ENCODE measurements around the gene SLAMF6.
"Not testable (repeated sequence)": the region's sequence is repeated elsewhere in the genome, so short reads cannot be mapped to it uniquely, and the experiment has no call there.

The SLAMF6 gene

DNA sequence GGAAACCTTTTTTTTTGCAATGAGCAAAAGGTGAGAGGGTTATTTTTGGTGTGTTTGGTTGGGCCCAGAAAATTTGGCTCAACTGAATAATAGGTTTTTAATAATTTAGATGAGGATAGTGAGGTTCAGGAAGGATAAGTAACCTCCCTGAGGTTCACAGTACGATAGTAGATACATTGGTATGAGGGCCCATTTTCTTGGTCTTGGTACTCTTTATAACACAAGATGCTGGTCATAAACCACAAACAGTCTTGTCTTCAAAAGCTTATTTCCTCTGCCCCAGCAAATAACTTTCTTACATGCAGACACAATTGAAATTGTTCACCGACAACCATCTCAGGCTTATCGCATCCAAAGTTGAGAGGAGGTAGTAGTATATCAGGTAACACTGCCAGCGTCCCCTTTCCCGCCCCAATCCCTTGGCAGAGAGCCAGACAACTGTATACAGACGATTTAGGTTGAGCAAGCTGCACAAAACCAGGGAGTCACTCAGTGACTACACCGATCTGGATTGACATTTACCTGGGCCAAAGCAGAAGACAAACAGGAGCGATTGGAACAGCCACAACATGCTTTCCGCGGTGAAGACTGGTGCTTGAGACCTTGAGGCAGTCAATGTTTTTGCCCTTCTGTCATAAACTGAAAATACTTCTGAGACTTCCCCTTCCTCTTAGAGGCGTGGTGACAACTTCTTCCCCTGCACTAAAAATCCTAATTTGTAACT is at the start of gene SLAMF6:
TSS of gene SLAMF6 (minus strand) at position 634 of the 724 bp plus-strand sequence. CDS start at position 571, 63 bp downstream.
- DNase-seq: no peak

DNA sequence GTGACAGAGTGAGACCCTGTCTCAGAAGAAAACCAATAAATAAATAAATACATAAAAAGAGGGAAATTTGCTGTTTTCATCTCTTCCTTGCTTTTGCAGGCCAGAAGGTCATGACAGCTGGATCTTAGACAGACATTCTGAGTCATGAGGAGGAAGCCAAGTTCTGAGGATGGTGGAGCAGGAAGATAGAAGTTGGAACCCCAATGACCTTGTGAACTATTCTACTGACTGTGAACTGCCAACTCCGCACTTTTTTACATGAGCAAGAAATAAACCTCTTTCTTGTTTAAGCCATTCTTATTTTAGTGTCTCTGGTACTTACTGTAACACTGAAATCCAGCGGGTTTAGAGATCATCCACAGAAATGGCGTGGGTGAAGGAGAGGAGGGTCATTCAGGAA is 47.8 kb upstream of the SLAMF6 start:
- DNase-seq: no peak

GRCh38 chr1:160569806-160570205 is 46.8 kb upstream of the SLAMF6 start:
- no peak for DNase-seq

GRCh38 chr1:160567858-160568682 is 45.0 kb upstream of the SLAMF6 start:
- no peak for DNase-seq

DNA sequence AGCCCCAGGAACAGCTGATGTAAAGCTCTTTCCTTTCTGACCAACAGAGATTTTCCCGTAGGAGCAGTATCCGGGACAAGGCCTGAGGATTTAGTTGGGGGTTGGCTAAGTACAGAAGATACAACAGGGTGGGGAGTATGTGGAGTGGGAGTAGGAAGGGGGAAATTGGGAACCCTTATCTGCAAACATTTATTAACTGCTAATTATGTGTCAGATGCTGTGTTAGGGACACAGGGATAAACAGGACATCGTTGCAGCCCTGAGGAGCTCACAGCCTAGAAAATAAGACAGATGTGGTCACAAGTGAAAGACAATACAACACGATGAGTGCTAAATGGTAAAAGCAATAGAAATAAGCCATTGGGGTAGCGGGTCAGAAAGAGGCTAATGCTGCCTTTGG is 44.3 kb upstream of the SLAMF6 start:
- no peak for DNase-seq

- no peak for DNase-seq
Observed at GRCh38 chr1:160565564-160565963, 42.5 kb upstream of the SLAMF6 start.

- not testable (repeated sequence) for DNase-seq
Observed at GRCh38 chr1:160563230-160563629, 40.2 kb upstream of the SLAMF6 start.

GRCh38 chr1:160562745-160563144 is 39.7 kb upstream of the SLAMF6 start:
- DNase-seq: not testable (repeated sequence)

GRCh38 chr1:160560806-160561205 is 37.8 kb upstream of the SLAMF6 start:
- DNase-seq: no peak

GRCh38 chr1:160560045-160560705 is 37.1 kb upstream of the SLAMF6 start:
- DNase-seq: no peak

- DNase-seq: not testable (repeated sequence)
Observed at GRCh38 chr1:160559437-160559836, 36.4 kb upstream of the SLAMF6 start.

- DNase-seq: no peak
Observed at GRCh38 chr1:160558660-160559380, 35.8 kb upstream of the SLAMF6 start.

DNA sequence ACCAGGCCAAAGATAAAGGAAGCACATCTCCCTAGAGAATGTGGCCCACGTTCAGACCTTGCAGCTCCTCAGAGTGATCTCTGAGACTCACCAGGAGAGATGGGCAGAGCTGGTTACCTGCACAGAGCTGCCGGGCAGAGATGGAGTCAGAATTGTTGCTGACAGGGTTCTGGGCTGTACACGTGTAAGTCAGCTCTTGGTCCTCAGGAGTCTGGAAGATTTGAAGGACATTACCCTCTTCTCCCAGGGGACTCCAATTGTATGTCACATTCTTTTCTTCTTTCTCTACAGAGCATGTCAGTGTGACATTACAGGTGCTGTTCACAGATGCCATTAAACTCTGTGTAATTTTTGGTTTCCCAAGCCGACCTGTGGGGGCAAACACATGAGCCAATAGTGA is 30.7 kb upstream of the SLAMF6 start:
- no peak for DNase-seq

DNA sequence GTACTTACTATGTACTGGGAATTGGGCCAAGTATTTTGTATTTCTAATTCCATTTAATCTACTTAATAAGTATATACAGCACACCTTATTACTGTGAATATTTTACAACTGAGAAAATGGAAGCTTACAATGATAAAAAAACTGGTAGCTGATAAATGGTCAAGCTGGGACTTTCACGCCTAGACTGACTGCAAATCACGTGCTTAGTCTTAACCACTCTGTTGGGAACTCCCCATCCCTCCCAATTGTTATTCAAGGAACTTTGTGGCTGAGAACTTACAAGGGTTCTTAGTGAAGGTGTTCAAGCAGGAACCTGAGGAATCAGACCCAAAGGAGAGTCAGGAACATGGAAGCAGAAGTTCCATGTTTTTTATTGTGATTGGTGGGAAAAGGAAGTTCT is 29.4 kb upstream of the SLAMF6 start:
- DNase-seq: no peak

DNA sequence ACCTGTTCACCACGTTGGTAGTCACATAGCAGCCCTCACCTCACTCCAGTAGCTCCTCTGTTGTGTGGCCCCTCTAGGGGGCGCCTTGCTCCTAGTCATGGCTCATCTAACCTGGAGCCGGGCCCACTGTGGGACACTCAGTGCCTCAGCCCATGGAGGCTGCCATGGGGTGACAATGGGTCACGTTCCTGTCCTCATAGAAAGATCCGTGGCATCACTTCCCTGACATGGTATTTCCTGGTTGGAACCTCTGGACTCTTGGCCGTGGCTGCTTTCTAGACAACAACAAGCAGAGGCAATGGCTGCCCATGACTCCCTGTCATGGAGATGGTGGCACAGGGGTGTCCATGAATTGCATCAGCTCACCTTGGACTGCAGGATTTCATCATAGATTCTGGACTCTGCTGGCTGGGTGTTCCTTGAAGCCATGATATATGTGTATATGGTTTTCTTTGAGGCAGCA is 27.5 kb upstream of the SLAMF6 start:
- DNase-seq: no peak

DNA sequence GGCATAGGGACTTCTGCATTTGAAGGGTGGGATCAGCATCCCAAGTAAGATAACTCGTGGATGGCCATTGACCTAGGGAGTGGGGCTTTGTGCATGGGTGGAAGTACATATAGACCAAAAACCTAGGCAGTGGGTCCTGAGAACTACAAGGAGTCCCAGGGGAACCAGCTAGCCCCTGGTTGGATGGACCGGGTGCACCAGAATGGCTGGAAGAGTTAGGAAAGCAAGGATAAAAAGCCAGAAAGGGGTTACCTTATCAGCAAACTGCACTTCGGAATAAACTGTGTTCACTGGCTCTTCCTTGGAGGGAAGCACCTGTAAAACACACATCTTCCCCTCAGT is 26.6 kb upstream of the SLAMF6 start:
- DNase-seq: no peak

DNA sequence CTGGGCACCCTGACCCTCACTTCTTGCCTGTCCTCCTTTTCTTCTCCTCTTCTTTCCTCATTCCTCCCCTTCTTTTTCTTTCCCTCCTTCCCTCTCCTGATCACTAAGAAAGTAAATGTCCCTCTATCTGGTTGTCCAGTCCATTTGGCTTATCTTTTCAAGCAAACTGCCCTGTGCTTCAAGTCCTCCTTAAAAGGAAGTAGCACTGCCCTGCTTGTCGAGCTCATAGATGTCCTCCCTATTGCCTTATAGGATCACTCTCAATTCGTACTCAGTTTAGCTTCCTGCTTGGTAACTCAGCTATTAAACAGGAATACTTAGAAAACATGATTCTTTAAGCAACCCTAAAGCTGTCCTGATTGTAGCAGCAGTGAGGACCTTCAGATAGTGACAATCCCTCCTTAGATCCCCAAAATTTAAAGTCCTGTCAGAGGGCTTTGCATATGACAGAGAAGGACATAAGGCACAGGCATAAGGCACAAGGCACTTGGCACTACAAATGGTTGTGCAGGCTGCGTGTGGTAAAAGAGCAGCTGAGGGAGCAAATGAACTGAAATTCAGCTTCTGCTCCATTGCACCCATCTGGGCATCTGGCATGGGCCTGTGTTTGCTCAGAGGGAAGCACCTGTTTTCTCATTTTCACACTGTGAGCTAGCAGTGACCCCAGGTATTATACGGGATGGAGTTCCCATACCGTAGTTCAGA is 26.1 kb upstream of the SLAMF6 start:
- no peak for DNase-seq

- DNase-seq: no peak
Observed at GRCh38 chr1:160548183-160548582, 25.1 kb upstream of the SLAMF6 start.

DNA sequence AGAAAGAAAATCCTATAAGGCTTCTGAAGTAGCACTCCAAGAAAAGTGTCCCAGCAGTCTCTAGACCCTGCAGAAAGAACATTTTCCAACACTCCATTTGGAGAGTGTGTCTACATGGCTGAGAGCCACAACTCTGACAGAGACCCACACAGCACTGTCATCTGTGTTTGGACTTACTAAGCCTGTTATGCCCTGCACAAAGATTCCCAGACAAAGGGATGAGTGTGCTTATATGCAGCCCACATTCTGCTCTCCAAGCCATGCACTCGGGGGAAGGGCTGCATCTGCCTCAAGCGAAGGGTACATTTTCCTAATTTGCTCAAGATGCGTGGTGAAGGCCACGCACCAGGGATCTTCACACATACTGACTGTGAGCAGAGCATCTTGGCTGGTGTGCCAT is 24.4 kb upstream of the SLAMF6 start:
- no peak for DNase-seq

DNA sequence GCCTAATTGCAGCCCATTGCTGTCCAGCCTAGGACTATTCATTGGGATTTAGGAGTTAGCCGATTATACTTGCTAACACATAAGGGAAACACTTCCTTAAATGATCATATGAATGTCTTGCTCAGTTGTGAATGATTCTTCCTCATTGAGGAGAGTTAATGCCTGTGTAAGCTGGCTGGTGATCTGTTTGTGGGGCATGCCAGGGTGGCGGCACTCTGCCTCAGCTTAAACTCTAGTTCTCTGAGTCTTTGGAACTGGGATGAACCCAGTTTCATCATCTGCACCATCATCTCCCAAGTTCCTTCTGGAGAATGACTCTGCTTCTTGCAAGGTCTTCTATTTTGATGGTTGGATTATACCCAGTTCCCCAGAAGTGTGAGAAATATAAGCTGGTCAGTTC is 23.9 kb upstream of the SLAMF6 start:
- no peak for DNase-seq

GRCh38 chr1:160544647-160545046 is 21.6 kb upstream of the SLAMF6 start:
- DNase-seq: no peak

DNA sequence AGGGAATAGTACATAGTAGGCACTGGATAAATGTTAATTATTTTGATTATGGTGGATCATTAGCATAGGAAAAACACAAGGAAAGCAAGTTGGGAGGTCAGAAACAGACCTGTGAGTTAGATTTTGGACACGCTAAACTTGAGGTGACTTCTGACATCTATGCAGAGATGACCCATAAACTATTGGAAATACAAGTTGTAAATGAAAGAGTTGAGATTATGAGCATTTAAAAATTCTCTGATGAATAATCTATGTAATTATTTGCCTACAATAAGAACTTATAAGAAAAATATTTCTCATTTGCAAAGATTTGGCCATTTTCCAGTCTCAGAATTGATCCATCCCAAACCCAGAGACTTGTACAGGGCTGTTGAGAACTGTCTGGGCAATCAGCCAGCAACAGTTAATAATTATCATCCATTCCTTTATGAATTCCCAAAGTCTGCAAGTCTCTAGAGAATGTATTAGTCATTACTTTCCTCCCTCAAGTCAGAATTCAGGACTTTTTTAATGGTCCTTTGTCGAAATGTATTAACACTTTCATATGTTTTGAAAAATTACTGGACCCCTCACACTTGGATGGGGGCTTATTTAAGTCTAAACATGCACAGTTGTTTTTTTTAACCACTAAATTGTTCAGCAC is 19.4 kb upstream of the SLAMF6 start:
- DNase-seq: no peak
